ENCODE data around the gene RBBP5.

- no peak for TF ChIP-seq CTCF (IDR thresholded peaks at IDR 0.05)
- no peak for TF ChIP-seq POLR2A (IDR thresholded peaks at IDR 0.05)
Measured at GRCh38 chr1:205133287-205133686, 11.5 kb upstream of the RBBP5 start.

Data from uterus (tissue), 2 donors.